ENCODE data around the gene ELL2. TPM values are rescaled to one million over a fixed set of nuclear protein-coding genes. Genes with fewer than 3 reads are reported as not detected.

The ELL2 gene
- total RNA-seq, 4 donors from 2014 or later = 5.8 to 46.8 (median 19.7) TPM

DNA sequence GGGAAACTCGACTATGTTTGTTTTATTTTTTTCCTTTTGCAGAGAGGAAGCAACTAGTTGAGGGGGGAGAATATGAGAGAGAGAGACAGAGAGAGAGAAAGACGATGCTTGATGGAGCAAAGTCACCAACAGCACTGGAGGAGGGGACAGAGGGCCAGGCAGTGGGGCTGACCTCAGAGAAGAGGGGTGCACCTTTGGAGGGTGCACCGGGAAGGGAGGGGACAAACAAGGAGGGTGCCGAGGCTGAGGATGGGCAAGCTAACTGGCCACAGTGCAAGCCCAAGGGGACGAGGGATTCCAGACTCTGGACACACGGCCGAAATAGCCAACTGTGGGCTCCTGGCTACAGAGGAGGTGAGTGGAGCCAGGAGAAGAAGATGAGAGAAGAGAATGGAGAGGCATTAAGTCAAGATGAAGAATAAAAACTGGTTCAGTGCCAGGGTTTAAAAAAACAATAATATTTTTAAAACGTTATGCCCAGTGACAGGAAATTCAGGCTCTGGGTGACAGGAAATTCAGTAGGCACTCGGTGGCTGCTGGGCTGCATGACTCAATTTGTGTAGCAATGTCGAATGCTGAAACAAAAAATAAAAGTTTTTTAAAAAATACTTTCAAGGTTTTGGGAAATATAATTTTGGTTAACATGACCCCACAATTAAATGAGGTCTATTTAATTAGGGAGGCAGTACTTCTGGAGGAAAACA lies 125.8 kb downstream of the ELL2 start:
- intact Hi-C loops (cut with DNase I; ENCODE audit: low total_unique reads) (no loop called here), in situ Hi-C loops (cut with MboI; ENCODE audit: low pct_ligation_motif_present in 1 of 4, low pct_unique_long_range_greater_than_20kb in 1 of 4, low sequenced_read_pairs in 3 of 4) (no loop called here)
- H3K9me3 ChIP-seq = no peaks in the 10 kb centered on the region
- WGBS, 2 donors (ENCODE audit: low coverage in 1 of 2) = 44% methylated on average over 4 to 10 of the region's 10 CpGs
- no peak for DNase-seq
- TF ChIP-seq POLR2AphosphoS5 (IDR thresholded peaks at IDR 0.05) (no peak), EP300 (IDR thresholded peaks at IDR 0.05; ENCODE audit: low read depth) (no peak), POLR2A (IDR thresholded peaks at IDR 0.05) (no peak)
- TF ChIP-seq, protein P1, sequence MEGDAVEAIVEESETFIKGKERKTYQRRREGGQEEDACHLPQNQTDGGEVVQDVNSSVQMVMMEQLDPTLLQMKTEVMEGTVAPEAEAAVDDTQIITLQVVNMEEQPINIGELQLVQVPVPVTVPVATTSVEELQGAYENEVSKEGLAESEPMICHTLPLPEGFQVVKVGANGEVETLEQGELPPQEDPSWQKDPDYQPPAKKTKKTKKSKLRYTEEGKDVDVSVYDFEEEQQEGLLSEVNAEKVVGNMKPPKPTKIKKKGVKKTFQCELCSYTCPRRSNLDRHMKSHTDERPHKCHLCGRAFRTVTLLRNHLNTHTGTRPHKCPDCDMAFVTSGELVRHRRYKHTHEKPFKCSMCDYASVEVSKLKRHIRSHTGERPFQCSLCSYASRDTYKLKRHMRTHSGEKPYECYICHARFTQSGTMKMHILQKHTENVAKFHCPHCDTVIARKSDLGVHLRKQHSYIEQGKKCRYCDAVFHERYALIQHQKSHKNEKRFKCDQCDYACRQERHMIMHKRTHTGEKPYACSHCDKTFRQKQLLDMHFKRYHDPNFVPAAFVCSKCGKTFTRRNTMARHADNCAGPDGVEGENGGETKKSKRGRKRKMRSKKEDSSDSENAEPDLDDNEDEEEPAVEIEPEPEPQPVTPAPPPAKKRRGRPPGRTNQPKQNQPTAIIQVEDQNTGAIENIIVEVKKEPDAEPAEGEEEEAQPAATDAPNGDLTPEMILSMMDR (IDR thresholded peaks at IDR 0.05) = no peak
- no peaks in the 10 kb centered on the region for H3K36me3 ChIP-seq
- peaks cover 5 to 28% (median 13%) of the 10 kb centered on the region in 4 donors for H3K4me1 ChIP-seq
- no peaks in the 10 kb centered on the region for H3K27me3 ChIP-seq
- H3K4me3 ChIP-seq = peak overlapping the region in 1 of 4 donors; percentile 51
- peak overlapping the region; percentile 87 to 95 (median 90) for H3K27ac ChIP-seq

Other genes starting within 250 kb of the ELL2 start
- gene RHOBTB3, start 230.5 kb downstream of the ELL2 start, total RNA-seq = 100 to 1,000 TPM in 1 of 4 donors, 10 to 100 TPM in 3; 53.0 to 143 (median 84.2) TPM
- 100 to 1,000 TPM in 1 of 4 donors, 10 to 100 TPM in 3; 50.5 to 112 (median 64.4) TPM for gene GLRX, start 139.1 kb downstream of the ELL2 start, total RNA-seq